K562 (cell line): ENCODE results near the gene EIF1. TPM values are rescaled to one million over a fixed set of nuclear protein-coding genes. Genes with fewer than 3 reads are reported as not detected.

Source experiments
- ATAC-seq: fragments of 200-7000 bp; cut with Tn5 transposase; 3 replicates; pipeline ENCODE4 v1.9.1; 2020; ENCODE audit warnings: moderate library complexity
- Bru-seq: library from RNA; stranded (reverse); fragments of 400-500 nt; gene quantifications from one replicate; lab custom pipeline; 2021; lab: Mats Ljungman, UMichigan
- BruChase-seq, 2 experiments: library from RNA; stranded (reverse); fragments of 400-500 nt; gene quantifications; one replicate each; lab custom pipeline; 2021; lab: Mats Ljungman, UMichigan
- BruUV-seq: library from RNA; stranded (reverse); fragments of 400-500 nt; replicated peaks from 2 replicates; lab custom pipeline; 2021; lab: Mats Ljungman, UMichigan
- CTCF ChIA-PET: fragments of 300-600 bp; formaldehyde crosslinking; extraction: SDS; loops from one replicate; lab custom pipeline; 2021; ENCODE audit warnings: low intra/inter-chr PET ratio; lab: Yijun Ruan, JAX
- POLR2A ChIA-PET: fragments of 300-600, 350-650 bp; sonication (Branson Sonifier 250); formaldehyde crosslinking; extraction: SDS; loops from one replicate; lab custom pipeline; 2021; ENCODE audit warnings: antibody characterized with exemption, inconsistent platforms; lab: Yijun Ruan, JAX
- DNase-seq, 4 experiments: peaks; one replicate each; pipeline versions ENCODE4 v3.0.0 to v3.0.0-alpha.2; 2011 to 2018; ENCODE audit warnings: low spot score in 3 of 4, mixed read lengths in 3 of 4; ENCODE audit errors: extremely low read depth in 1 of 4
- FAIRE-seq: peaks from 2 replicates; lab custom pipeline; 2011; peaks lifted over from hg19 to GRCh38; lab: Jason Lieb, UNC
- H2AFZ ChIP-seq: 2 replicates; pipeline ENCODE4 v1.6.0; 2011; ENCODE audit warnings: low read depth, low read length, control low read depth, inconsistent platforms
- H3K27ac ChIP-seq: fragments of 200-600 bp; 3 replicates; pipeline ENCODE4 v1.8.0; 2011; ENCODE audit warnings: low read depth, mild to moderate bottlenecking, control low read depth, inconsistent platforms, low read length, moderate library complexity, mixed read lengths; ENCODE audit errors: extremely low read depth
- H3K27me3 ChIP-seq, 2 experiments: fragments of 300-600 bp in 1 of 2; 2 replicates in 1 of 2; 3 replicates in 1 of 2; pipeline versions ENCODE4 v1.6.0 to v1.8.0; 2011; ENCODE audit warnings: inconsistent platforms in 2 of 2, low read length in 2 of 2, mild to moderate bottlenecking in 1 of 2, mixed read lengths in 1 of 2, moderate library complexity in 1 of 2; ENCODE audit not compliant: control insufficient read depth in 2 of 2, insufficient read depth in 2 of 2
- H3K36me3 ChIP-seq: fragments of 300-600 bp; 3 replicates; pipeline ENCODE4 v1.8.0; 2011; ENCODE audit warnings: mild to moderate bottlenecking, low read length, inconsistent platforms; ENCODE audit not compliant: control insufficient read depth, insufficient read depth
- H3K4me1 ChIP-seq, 2 experiments: fragments of 200-600 bp in 1 of 2; replicated peaks in 1 of 2; 2 replicates in 1 of 2; 3 replicates in 1 of 2; pipeline versions ENCODE4 v1.5.1 to v1.8.0; 2011; ENCODE audit warnings: inconsistent platforms in 2 of 2, low read length in 2 of 2, mild to moderate bottlenecking in 1 of 2, mixed read lengths in 1 of 2, moderate library complexity in 1 of 2; ENCODE audit not compliant: control insufficient read depth in 2 of 2, insufficient read depth in 2 of 2
- H3K4me2 ChIP-seq: 2 replicates; pipeline ENCODE4 v1.6.1; 2011; ENCODE audit warnings: low read length, control low read depth, inconsistent platforms, mixed read lengths; ENCODE audit not compliant: insufficient read depth
- H3K4me3 ChIP-seq: fragments of 200-600 bp; sonication (generic), shearing (Covaris generic); 2 replicates; pipeline ENCODE4 v1.5.1; 2016; ENCODE audit warnings: control low read depth, inconsistent platforms
- H3K79me2 ChIP-seq: fragments of 200-600 bp; 3 replicates; pipeline ENCODE4 v1.8.0; 2011; ENCODE audit warnings: low read length, inconsistent platforms; ENCODE audit not compliant: control insufficient read depth, insufficient read depth
- H3K9ac ChIP-seq, 2 experiments: 2 replicates each; pipeline versions ENCODE4 v1.6.0 to v1.6.1; 2011; ENCODE audit warnings: low read depth in 2 of 2, low read length in 2 of 2, control low read depth in 1 of 2, inconsistent platforms in 1 of 2, mild to moderate bottlenecking in 1 of 2, mixed read lengths in 1 of 2; ENCODE audit not compliant: insufficient read depth in 1 of 2
- H3K9me1 ChIP-seq: one replicate; pipeline ENCODE4 v1.6.0; 2011; ENCODE audit warnings: inconsistent platforms, mild to moderate bottlenecking, low read length, moderate library complexity; ENCODE audit not compliant: control insufficient read depth, insufficient read depth
- H3K9me3 ChIP-seq: replicated peaks from 2 replicates; pipeline ENCODE4 v1.5.1; 2011; ENCODE audit warnings: low read depth, low read length, inconsistent platforms; ENCODE audit not compliant: control insufficient read depth, insufficient read depth
- H4K20me1 ChIP-seq: replicated peaks from 2 replicates; pipeline ENCODE4 v1.6.1; 2011; ENCODE audit warnings: low read length, inconsistent platforms, mixed read lengths; ENCODE audit not compliant: control insufficient read depth, insufficient read depth
- ARHGAP35 ChIP-seq: fragments of 450-650 bp; IDR thresholded peaks from 2 replicates; pipeline ENCODE4 v1.6.1; 2018; ENCODE audit not compliant: partially characterized antibody
- BACH1 ChIP-seq: fragments of 200-800 bp; sonication (Bioruptor generic); IDR thresholded peaks from 2 replicates; pipeline ENCODE4 v1.6.1; 2016; ENCODE audit warnings: missing genetic modification characterization, missing compliant biosample characterization
- CAMTA2 ChIP-seq: fragments of 250-450 bp; sonication (Bioruptor Pico); conservative IDR thresholded peaks from 2 replicates; pipeline ENCODE4 v1.5.1; 2022
- HNRNPH1 ChIP-seq: fragments of 200-400 bp; formaldehyde crosslinking; optimal IDR thresholded peaks from 2 replicates; pipeline ENCODE3; 2017; ENCODE audit warnings: low read depth, mild to moderate bottlenecking, low read length, moderate library complexity
- ILK ChIP-seq: fragments of 450-650 bp; IDR thresholded peaks from 2 replicates; pipeline ENCODE4 v1.6.1; 2016; ENCODE audit warnings: missing genetic modification characterization, low read depth, mild to moderate bottlenecking, missing compliant biosample characterization, moderate library complexity, borderline replicate concordance
- KLF6 ChIP-seq: fragments of 250-450 bp; sonication (Bioruptor Pico); IDR thresholded peaks from 2 replicates; pipeline ENCODE4 v1.4.0; 2020; ENCODE audit warnings: mild to moderate bottlenecking, moderate library complexity, borderline replicate concordance
- SUPT5H ChIP-seq: fragments of 450-650 bp; IDR thresholded peaks from 2 replicates; pipeline ENCODE4 v1.6.1; 2016
- TCFL5 ChIP-seq: fragments of 250-450 bp; sonication (Bioruptor Pico); conservative IDR thresholded peaks from 2 replicates; pipeline ENCODE4 v1.6.1; 2021; ENCODE audit warnings: mild to moderate bottlenecking, moderate library complexity, matching md5 sums
- TEAD1 ChIP-seq, 2 experiments: fragments of 450-650 bp in 1 of 2; sonication (generic) in 1 of 2; formaldehyde crosslinking; IDR thresholded peaks; 2 replicates each; pipeline versions ENCODE4 v1.4.0 to v1.8.0; 2020 to 2022; ENCODE audit warnings: mild to moderate bottlenecking in 2 of 2, missing genetic modification reagents in 1 of 2
- ZC3H4 ChIP-seq: sonication (generic); formaldehyde crosslinking; IDR thresholded peaks from 2 replicates; pipeline ENCODE4 v1.9.0; 2021; ENCODE audit warnings: missing genetic modification reagents, borderline replicate concordance
- ZNF511 ChIP-seq: sonication (generic); formaldehyde crosslinking; IDR thresholded peaks from 2 replicates; pipeline ENCODE4 v1.8.0; 2022; ENCODE audit warnings: mild to moderate bottlenecking, missing genetic modification reagents
- ZNF655 ChIP-seq: fragments of 250-450 bp; sonication (Bioruptor Pico); IDR thresholded peaks from 2 replicates; pipeline ENCODE4 v1.5.0; 2021
- WGBS: fragments of 100-300 bp; shearing (Covaris generic); methylation state at CpG from one replicate; pipeline ENCODE4 v1.1.6; 2016; ENCODE audit warnings: low coverage, mixed read lengths; ENCODE audit not compliant: insufficient coverage; ENCODE audit errors: missing lambda C conversion rate; 5-methylcytosine and 5-hydroxymethylcytosine counted together
- in situ Hi-C: fragments of 300-500 bp; cut with MboI; formaldehyde crosslinking; loops from 4 replicates; pipeline ENCODE4 v1.15.0; 2018; ENCODE audit warnings: inconsistent platforms, mixed read lengths
- intact Hi-C: fragments of 100-400 bp; cut with micrococcal nuclease; formaldehyde crosslinking; loops from 2 replicates; pipeline ENCODE4 v1.14.2; 2022
- long read RNA-seq, 3 experiments: library from polyadenylated mRNA in 2 of 3; library from RNA in 1 of 3; unstranded in 2 of 3; stranded (forward) in 1 of 3; transcript quantifications; one replicate each; pipeline ENCODE4 v2.0.0, GENCODE V29; 2019 to 2022
- polyA minus RNA-seq, 3 experiments: library from RNA; depleted of rRNA, polyadenylated mRNA; stranded (reverse); fragments of >200 nt; gene quantifications; 2 replicates each; pipeline ENCODE4 v1.2.3, GENCODE V29; 2011
- polyA plus RNA-seq, 8 experiments: library from polyadenylated mRNA; depleted of rRNA in 4 of 8; stranded (reverse) in 5 of 8; unstranded in 3 of 8; fragments of >200 nt; fragmentation: Nextera tagmentation in 2 of 8; fragmentation: Illumina TruSeq in 1 of 8; extraction: Ambion mirVana in 2 of 8; extraction: Trizol in 1 of 8; gene quantifications; 2 replicates each; pipeline versions ENCODE4 v1.2.1 to v1.2.3, GENCODE V29; 2011 to 2014; ENCODE audit warnings: inconsistent platforms in 1 of 8, missing spikeins in 1 of 8
- total RNA-seq, 7 experiments: library from RNA; depleted of rRNA in 6 of 7; stranded (reverse); fragments of >200 nt in 6 of 7; fragmentation: Illumina TruSeq in 2 of 7; extraction: Trizol in 2 of 7; gene quantifications; 2 replicates each; pipeline versions ENCODE4 v1.2.1 to v1.2.3, GENCODE V29; 2011 to 2021; ENCODE audit warnings: low replicate concordance in 1 of 7

Gene EIF1
- total RNA-seq (2011; cell fraction: chromatin; rRNA removed; ENCODE audit: low replicate concordance), result 298 and 342 TPM in 2 replicates
- total RNA-seq (2011; cell fraction: nucleolus; rRNA removed), result 197 and 220 TPM in 2 replicates
- 315 and 402 TPM in 2 replicates for total RNA-seq (2011; cell fraction: nucleoplasm; rRNA removed)
- 81.3 and 85.7 TPM in 2 replicates for total RNA-seq (2014; rRNA removed)
- total RNA-seq (2014; rRNA removed; fragmentation: Illumina TruSeq; extraction: Trizol), result 95.4 and 115 TPM in 2 replicates
- 67.0 and 77.8 TPM in 2 replicates for total RNA-seq (2015; rRNA removed; fragmentation: Illumina TruSeq; extraction: Trizol)
- 880 and 965 TPM in 2 replicates for total RNA-seq (2021)
- 255 and 320 TPM in 2 replicates for polyA plus RNA-seq (2011; rRNA removed)
- 104 and 119 TPM in 2 replicates for polyA plus RNA-seq (2011; cell fraction: cytosol; rRNA removed)
- polyA plus RNA-seq (2011; cell fraction: nucleus; rRNA removed), result 247 and 265 TPM in 2 replicates
- 675 and 2,132 TPM in 2 replicates for polyA plus RNA-seq (2012)
- polyA plus RNA-seq (2014; fragmentation: Illumina TruSeq; extraction: Trizol), result 612 and 683 TPM in 2 replicates
- 1,000 to 10,000 TPM; 1,018 to 1,204 TPM for polyA plus RNA-seq (2014; fragmentation: Nextera tagmentation; extraction: Ambion mirVana)
- polyA plus RNA-seq (2014; rRNA removed), result 236 and 297 TPM in 2 replicates
- 97.5 and 123 TPM in 2 replicates for polyA minus RNA-seq (2011; rRNA and poly(A)+ RNA removed)
- 123 and 125 TPM in 2 replicates for polyA minus RNA-seq (2011; cell fraction: cytosol; rRNA and poly(A)+ RNA removed)
- polyA minus RNA-seq (2011; cell fraction: nucleus; rRNA and poly(A)+ RNA removed), result 139 and 151 TPM in 2 replicates
- Bru-seq, nascent RNA, result percentile 100 among the genes with signal in this experiment
- BruChase-seq, experiment 1, labeled RNA remaining after a 2-hour chase, result percentile 100 among the genes with signal in this experiment
- BruChase-seq, experiment 2, labeled RNA remaining after a 6-hour chase, result percentile 100 among the genes with signal in this experiment
- long read RNA-seq, experiment 1, transcript EIF1-201 (3 exons, 1,120 nt), result minor isoform, 9 of 1,478 reads
- long read RNA-seq, experiment 1, transcript EIF1-203 (4 exons, 2,330 nt), result major isoform, 1,362 of 1,478 reads
- long read RNA-seq, experiment 1, transcript EIF1-202 (2 exons, 2,170 nt), result minor isoform, 20 of 1,478 reads
- long read RNA-seq, experiment 1, partial matches to known transcripts, result 25 of 1,478 reads
- long read RNA-seq, experiment 1, other reads (novel, unspliced or antisense), result 61 of 1,478 reads
- long read RNA-seq, experiment 2, transcript EIF1-201 (3 exons, 1,120 nt), result minor isoform, 8 of 1,146 reads
- long read RNA-seq, experiment 2, transcript EIF1-205 (3 exons, 1,428 nt), result minor isoform, 5 of 1,146 reads
- long read RNA-seq, experiment 2, transcript EIF1-203 (4 exons, 2,330 nt), result major isoform, 1,027 of 1,146 reads
- long read RNA-seq, experiment 2, transcript EIF1-202 (2 exons, 2,170 nt), result minor isoform, 20 of 1,146 reads
- long read RNA-seq, experiment 2, partial matches to known transcripts, result 35 of 1,146 reads
- long read RNA-seq, experiment 2, other reads (novel, unspliced or antisense), result 49 of 1,146 reads
- long read RNA-seq, experiment 3, transcript EIF1-203 (4 exons, 2,330 nt), result major isoform, 671 of 702 reads
- long read RNA-seq, experiment 3, partial matches to known transcripts, result 13 of 702 reads
- long read RNA-seq, experiment 3, other reads (novel, unspliced or antisense), result 12 of 702 reads

GRCh38 chr17:41688641-41689496 is at the start of gene EIF1:
Gene EIF1 (plus strand): TSS chr17:41688885. CDS start chr17:41689039, 154 bp downstream.
- BruUV-seq, result TSS peak; percentile 49
- H3K27me3 ChIP-seq, result no peaks in the 10 kb centered on the region
- DNase-seq, result peak; percentile 96 to 100 (median 98)
- in situ Hi-C loops (no loop called here), intact Hi-C loops (loop anchor here (1.0 kb wide), 1 partner anchor 10 kb away; no protein-coding TSS in a partner anchor)
- peak within 1 kb of the TSS; percentile 92 for H3K27ac ChIP-seq
- no peaks in the 10 kb centered on the region for H3K9me1 ChIP-seq
- peaks cover 34% of the 10 kb centered on the region for H3K79me2 ChIP-seq
- peak within 1 kb of the TSS; percentile 92 for H2AFZ ChIP-seq
- ChIA-PET CTCF (interaction anchor here (1.1 to 1.3 kb wide), 2 partner anchors 10 to 197 kb away, joined by 4 read pairs; no protein-coding TSS in a partner anchor), POLR2A (interaction anchor here (0.5 to 7.4 kb wide), 70 partner anchors 8 to 1628 kb away, joined by 3 to 406 read pairs (median 4); partner anchors contain the start of genes FKBP10, JUP, KRT15 and KRT19)
- peaks cover 15% of the 10 kb centered on the region for H4K20me1 ChIP-seq
- peaks cover 11 to 18% of the 10 kb centered on the region in 2 experiments; a peak in 4 of 5 replicates for H3K4me1 ChIP-seq
- H3K4me3 ChIP-seq, result peak within 1 kb of the TSS; percentile 58
- peak; percentile 83 for ATAC-seq
- peak within 1 kb of the TSS; percentile 91 to 100 for H3K9ac ChIP-seq
- WGBS, result 0% methylated on average over 65 of the region's 81 CpGs
- peak; percentile 94 for FAIRE-seq
- peaks cover 44% of the 10 kb centered on the region for H3K36me3 ChIP-seq
- no peaks in the 10 kb centered on the region for H3K9me3 ChIP-seq
- H3K4me2 ChIP-seq, result peak within 1 kb of the TSS; percentile 99
- TF ChIP-seq ZNF655 (CRISPR knock-in tag) (no peak), TCFL5 (CRISPR knock-in tag) (no peak), SUPT5H (peak; percentile 100), ZC3H4 (CRISPR knock-in tag) (peak; percentile 97; the same call in 1 of the 2 replicates), TEAD1 (CRISPR knock-in tag; IDR thresholded peaks at IDR 0.05) (peak; percentile 64 to 91; a peak in 3 of 4 replicates), BACH1 (tag) (no peak), HNRNPH1 (peak; percentile 79), ARHGAP35 (peak; percentile 30), KLF6 (CRISPR knock-in tag) (peak; percentile 97; the same call in 1 of the 2 replicates), ILK (tag) (no peak), CAMTA2 (0 out of 2 replicates have a peak, but pooled peaks have one; percentile 18), ZNF511 (CRISPR knock-in tag) (peak; percentile 89)
